Measurements from ENCODE around the gene COL6A6.
"Not testable (repeated sequence)": the region's sequence is repeated elsewhere in the genome, so short reads cannot be mapped to it uniquely, and the experiment has no call there.

Gene COL6A6

GRCh38 chr3:130539005-130539404 is 22.0 kb downstream of the COL6A6 start:
- ATAC-seq = no peak

- no peak for ATAC-seq
Measured at GRCh38 chr3:130543322-130543721, 26.3 kb downstream of the COL6A6 start.

- no peak for ATAC-seq
Measured at GRCh38 chr3:130546920-130547679, 30.1 kb downstream of the COL6A6 start.

GRCh38 chr3:130547680-130548065 is 30.7 kb downstream of the COL6A6 start:
- not testable (repeated sequence) for ATAC-seq

- no peak for ATAC-seq
Measured at GRCh38 chr3:130548356-130548755, 31.4 kb downstream of the COL6A6 start.

GRCh38 chr3:130557336-130558035 is 40.5 kb downstream of the COL6A6 start:
- no peak for ATAC-seq

- no peak for ATAC-seq
Measured at GRCh38 chr3:130558366-130558765, 41.4 kb downstream of the COL6A6 start.

- no peak for ATAC-seq
Measured at GRCh38 chr3:130565224-130565623, 48.2 kb downstream of the COL6A6 start.
